Spleen (tissue), 7 donors: ENCODE measurements around the gene RACGAP1.

ENCODE experiments used
- CTCF ChIP-seq, 11 experiments: fragments of 200-600 bp in 7 of 11; fragments of 450-650 bp in 4 of 11; sonication (generic) in 4 of 11; IDR thresholded peaks in 8 of 11; conservative IDR thresholded peaks in 3 of 11; 1 replicate in 7 of 11; 2 replicates in 4 of 11; pipeline versions ENCODE4 v1.4.0 to v1.8.0; 2016 to 2021; ENCODE audit warnings: antibody characterized with exemption in 11 of 11, inconsistent platforms in 4 of 11, mild to moderate bottlenecking in 1 of 11
- POLR2A ChIP-seq, 3 donors: fragments of 450-650 bp; IDR thresholded peaks; one replicate each; pipeline ENCODE4 v1.5.1; 2017; ENCODE audit warnings: antibody characterized with exemption in 3 of 3, mild to moderate bottlenecking in 1 of 3
- donor health status: DM: no; HTN: no; CAD: no; lungs with moderate emphysema.
- donor health status: DM: no; HTN: no; CAD: no.
- donor health status: DM: no; HTN: no; CAD: no.

DNA sequence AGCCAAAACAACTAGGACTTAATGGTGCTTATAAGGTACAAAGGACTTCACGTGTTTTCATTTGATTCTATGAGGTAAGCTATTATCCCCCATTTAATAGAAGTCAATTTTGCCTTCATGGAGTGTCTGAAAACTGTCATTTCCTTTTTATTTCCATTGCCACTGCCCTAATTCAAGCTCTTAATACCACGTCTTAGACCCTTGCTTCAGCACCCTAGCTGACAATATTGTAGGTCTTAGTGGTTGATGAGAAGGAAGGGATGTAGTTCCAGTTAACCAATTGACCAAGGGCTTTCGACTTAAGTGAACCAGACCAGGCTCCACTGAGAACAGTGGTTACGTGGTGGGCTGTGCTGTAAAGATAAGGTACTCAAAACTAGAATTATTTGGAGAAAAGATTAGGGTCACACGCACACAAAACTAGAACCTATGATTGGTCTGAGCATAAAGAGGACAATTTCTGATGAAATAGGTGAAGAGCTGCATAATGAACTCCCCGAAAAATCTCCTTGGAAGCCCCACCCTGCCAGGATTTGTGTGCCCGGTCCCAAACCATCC lies 22.5 kb upstream of the RACGAP1 start:
- TF ChIP-seq CTCF (IDR thresholded peaks at IDR 0.05 in 8 of 11, conservative IDR thresholded peaks at IDR 0.05 in 3 of 11) (no peak), POLR2A (IDR thresholded peaks at IDR 0.05) (no peak)
